ENCODE results near the gene SMYD4. TPM values are rescaled to one million over a fixed set of nuclear protein-coding genes. Genes with fewer than 3 reads are reported as not detected.
"Not testable (repeated sequence)": the region's sequence is repeated elsewhere in the genome, so short reads cannot be mapped to it uniquely, and the experiment has no call there.

SMYD4 gene
- total RNA-seq, 1 donor from 2014 or later, result 4.6 TPM

DNA sequence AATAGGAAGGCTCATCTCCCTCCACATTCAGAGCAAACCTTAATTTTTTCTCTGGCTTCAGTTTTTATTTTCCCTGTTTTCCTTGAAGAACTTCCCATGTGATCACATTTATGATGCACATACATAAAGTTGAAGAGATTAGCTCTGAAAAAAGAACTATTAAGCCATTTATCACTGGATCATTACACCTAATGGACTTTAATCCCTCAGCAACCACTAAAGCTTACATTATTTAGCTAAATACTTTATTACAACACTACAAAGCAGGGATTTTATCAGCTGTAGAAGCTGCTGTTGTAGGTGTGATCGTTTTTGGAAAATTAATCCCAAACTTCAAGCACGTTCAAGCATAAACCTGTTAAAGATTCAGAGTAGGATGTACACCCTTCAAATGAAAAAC, 21.1 kb downstream of the SMYD4 start:
- TF ChIP-seq, protein P1, sequence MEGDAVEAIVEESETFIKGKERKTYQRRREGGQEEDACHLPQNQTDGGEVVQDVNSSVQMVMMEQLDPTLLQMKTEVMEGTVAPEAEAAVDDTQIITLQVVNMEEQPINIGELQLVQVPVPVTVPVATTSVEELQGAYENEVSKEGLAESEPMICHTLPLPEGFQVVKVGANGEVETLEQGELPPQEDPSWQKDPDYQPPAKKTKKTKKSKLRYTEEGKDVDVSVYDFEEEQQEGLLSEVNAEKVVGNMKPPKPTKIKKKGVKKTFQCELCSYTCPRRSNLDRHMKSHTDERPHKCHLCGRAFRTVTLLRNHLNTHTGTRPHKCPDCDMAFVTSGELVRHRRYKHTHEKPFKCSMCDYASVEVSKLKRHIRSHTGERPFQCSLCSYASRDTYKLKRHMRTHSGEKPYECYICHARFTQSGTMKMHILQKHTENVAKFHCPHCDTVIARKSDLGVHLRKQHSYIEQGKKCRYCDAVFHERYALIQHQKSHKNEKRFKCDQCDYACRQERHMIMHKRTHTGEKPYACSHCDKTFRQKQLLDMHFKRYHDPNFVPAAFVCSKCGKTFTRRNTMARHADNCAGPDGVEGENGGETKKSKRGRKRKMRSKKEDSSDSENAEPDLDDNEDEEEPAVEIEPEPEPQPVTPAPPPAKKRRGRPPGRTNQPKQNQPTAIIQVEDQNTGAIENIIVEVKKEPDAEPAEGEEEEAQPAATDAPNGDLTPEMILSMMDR (conservative IDR thresholded peaks at IDR 0.05; ENCODE audit: low read depth, low read length), result no peak
- DNase-seq (ENCODE audit: low read depth), result no peak
- H3K4me3 ChIP-seq (ENCODE audit: low read depth, low read length), result no peak overlapping the region

DNA sequence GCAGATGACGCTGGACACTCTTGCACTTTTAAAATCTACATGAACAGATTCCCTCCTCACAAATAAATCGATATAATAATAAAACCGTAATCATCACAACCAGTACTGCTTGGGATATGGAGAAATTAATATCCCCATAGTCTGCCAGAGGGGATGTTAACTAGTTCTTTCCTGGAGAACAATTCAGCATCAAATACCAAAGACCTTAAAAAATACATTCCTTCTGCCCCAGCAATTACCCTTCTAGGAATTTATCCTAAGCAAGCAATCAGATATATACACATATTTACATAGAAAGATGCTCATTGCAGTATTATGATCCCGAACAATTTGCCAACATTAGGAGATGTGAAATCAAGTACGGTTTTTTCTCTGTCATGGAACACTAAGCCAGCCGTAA, 21.8 kb downstream of the SMYD4 start:
- TF ChIP-seq, protein P1 (conservative IDR thresholded peaks at IDR 0.05; ENCODE audit: low read depth, low read length), result no peak
- DNase-seq (ENCODE audit: low read depth), result no peak
- no peak overlapping the region for H3K4me3 ChIP-seq (ENCODE audit: low read depth, low read length)

DNA sequence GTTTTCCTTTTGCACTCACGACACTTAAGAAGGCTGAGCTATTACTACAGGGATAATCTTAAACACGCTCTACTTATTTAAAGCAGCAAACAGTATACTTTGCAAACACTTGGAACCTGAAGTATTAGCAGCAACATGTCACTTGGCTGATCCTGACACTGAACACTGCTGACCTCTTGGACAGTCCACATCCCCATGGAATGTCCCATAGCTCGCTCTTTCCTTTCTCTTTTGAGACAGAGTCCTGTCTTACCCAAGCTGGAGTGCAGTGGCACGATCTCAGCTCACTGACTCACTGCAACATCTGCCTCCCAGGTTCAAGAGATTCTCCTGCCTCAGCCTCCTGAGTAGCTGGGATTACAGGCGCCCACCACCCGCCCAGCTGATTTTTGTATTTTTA, 26.4 kb downstream of the SMYD4 start:
- TF ChIP-seq, protein P1 (conservative IDR thresholded peaks at IDR 0.05; ENCODE audit: low read depth, low read length), result no peak
- H3K4me3 ChIP-seq (ENCODE audit: low read depth, low read length), result no peak overlapping the region
- DNase-seq (ENCODE audit: low read depth), result no peak

DNA sequence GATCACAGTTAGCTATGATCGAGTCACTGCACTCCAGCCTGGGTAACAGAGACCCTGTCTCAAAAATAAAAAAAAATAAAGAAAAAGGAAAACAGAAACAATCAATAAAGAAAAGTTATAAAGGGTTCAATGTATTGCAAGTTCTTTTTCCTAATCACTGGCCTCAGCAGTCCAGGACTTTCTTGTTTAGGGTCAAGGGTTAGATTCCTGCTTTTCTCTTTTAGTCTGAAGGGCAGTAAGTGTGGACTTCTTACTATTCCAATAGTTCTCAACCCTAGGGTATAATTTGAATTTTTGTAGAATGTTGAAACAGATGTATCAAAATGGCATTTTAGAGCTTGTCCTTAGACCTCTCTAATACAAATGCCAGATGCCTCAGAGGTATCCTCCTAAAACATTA, 27.3 kb downstream of the SMYD4 start:
- TF ChIP-seq, protein P1 (conservative IDR thresholded peaks at IDR 0.05; ENCODE audit: low read depth, low read length), result no peak
- no peak overlapping the region for H3K4me3 ChIP-seq (ENCODE audit: low read depth, low read length)
- DNase-seq (ENCODE audit: low read depth), result no peak

DNA sequence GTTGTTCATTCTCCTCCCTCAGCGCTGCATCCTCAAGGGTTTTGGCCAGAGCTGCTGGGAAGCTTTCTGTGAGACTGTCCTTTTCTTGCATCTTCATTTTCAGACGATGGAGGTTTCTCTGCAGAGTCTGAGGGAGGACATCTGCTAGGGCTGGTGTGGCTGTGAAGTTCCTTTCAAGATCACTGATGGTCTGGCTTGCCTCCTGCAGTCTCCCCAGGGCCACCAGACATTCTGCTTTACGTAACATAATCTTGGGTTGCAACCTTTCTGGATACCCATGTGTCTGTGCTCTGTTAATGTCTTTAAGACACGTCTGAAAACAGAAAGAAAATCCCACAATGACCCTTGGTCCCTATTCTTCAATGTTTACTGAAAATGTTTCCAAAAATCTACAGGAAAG, 29.0 kb downstream of the SMYD4 start:
- DNase-seq (ENCODE audit: low read depth), result no peak
- H3K4me3 ChIP-seq (ENCODE audit: low read depth, low read length), result no peak overlapping the region
- TF ChIP-seq, protein P1 (conservative IDR thresholded peaks at IDR 0.05; ENCODE audit: low read depth, low read length), result no peak

DNA sequence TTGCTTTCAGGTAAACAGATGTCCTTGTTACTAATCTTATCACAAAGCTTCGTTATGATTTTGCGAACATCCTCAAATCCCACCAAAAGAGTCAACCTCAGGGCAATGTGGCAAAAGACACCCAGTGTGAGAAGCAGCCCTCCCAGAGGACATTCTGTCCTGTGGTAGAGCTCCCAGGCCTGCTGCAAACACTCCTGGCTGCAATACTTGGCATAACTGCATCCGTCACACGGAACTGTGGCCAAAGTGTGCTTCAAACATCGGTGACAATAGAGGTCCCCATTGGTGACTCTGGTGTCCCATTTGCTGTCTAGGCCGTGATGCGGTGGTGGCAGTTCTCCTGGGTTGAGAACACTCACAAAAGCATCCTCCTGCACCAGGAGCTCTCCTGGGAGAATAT, 29.5 kb downstream of the SMYD4 start:
- no peak for DNase-seq (ENCODE audit: low read depth)
- TF ChIP-seq, protein P1 (conservative IDR thresholded peaks at IDR 0.05; ENCODE audit: low read depth, low read length), result no peak
- H3K4me3 ChIP-seq (ENCODE audit: low read depth, low read length), result no peak overlapping the region

DNA sequence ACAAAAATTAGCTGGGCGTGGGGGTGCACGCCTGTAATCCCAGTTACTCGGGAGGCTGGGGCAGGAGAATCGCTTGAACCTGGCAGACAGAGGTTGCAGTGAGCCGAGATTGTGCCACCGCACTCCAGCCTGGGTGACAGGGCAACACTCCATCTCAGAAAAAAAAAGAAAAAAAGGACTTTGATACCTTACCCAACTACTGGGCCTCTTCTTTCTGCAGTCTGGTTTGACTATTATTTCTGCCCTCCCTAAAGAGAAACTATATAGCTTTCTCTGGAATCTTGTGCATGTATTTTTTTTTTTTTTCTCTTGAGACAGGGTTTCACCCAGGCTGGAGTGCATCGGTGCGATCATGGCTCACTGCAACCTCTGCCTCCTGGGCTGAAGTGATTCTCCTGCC, 31.9 kb downstream of the SMYD4 start:
- not testable (repeated sequence) for DNase-seq (ENCODE audit: low read depth); H3K4me3 ChIP-seq (ENCODE audit: low read depth, low read length)

DNA sequence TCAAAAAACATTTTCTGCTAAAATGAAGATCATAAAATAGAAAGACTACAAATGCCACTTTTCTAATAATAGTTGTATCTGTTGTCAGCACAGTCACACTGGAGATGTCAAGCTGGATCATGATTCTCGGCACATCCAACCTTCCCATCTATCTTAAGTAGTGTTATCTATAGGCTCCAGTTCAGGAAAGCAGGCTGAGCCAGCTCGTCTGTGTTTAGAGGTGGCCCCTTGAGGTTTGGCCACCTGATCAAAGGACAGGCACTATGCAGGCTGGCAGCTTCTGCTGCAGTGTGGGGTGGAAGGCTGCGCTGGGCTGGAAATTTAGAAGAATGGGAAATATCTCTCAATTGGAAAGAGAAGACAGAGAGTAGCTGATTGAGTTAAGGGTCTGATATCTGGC, 32.4 kb downstream of the SMYD4 start:
- no peak overlapping the region for H3K4me3 ChIP-seq (ENCODE audit: low read depth, low read length)
- TF ChIP-seq, protein P1 (conservative IDR thresholded peaks at IDR 0.05; ENCODE audit: low read depth, low read length), result no peak
- DNase-seq (ENCODE audit: low read depth), result no peak
